ENCODE data around the gene PNMT.

PNMT gene

DNA sequence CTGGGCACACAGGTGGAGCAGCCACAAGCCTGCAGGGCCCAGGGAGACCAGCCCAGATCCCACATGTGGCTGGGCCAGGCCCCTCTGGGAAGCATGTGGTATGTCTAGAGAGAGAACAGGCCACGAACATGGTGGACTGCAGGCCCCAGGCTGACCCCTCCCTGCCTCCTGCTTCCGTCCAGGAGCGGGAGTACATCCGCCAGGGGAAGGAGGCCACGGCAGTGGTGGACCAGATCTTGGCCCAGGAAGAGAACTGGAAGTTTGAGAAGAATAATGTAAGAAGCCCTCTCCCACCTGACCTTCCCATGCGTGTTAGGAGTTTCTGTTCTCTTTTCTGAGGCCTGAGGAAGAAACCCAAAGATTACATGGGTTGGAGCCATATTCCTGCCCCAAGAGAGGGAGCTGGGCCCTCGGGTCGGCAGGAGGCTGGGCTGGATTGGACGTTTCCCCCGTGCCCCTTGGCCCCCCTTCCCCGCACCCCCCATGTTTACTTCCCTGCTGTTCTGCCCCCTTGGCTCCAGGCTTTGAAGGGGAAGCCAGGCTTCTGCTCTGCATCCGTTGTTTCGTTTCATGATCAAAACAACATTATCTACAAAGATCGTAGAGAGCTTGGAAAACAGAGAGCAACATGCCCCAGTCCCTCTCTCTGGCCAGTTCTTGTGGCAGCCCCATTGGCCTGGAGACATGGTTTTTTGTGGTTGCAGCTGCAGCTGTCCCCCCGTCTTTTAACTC is 8.8 kb upstream of the PNMT start:
- TF ChIP-seq CTCF (IDR thresholded peaks at IDR 0.05; ENCODE audit: extremely low read depth, missing control alignments), result no peak
- no peak for DNase-seq (ENCODE audit: low spot score)

GRCh38 chr17:39660011-39660360 is 8.3 kb upstream of the PNMT start:
- no peak for TF ChIP-seq CTCF (IDR thresholded peaks at IDR 0.05; ENCODE audit: extremely low read depth, missing control alignments)
- DNase-seq (ENCODE audit: low spot score), result no peak

- no peak for TF ChIP-seq CTCF (IDR thresholded peaks at IDR 0.05; ENCODE audit: extremely low read depth, missing control alignments)
- no peak for DNase-seq (ENCODE audit: low spot score)
Observed at GRCh38 chr17:39660397-39661385, 7.6 kb upstream of the PNMT start.

DNA sequence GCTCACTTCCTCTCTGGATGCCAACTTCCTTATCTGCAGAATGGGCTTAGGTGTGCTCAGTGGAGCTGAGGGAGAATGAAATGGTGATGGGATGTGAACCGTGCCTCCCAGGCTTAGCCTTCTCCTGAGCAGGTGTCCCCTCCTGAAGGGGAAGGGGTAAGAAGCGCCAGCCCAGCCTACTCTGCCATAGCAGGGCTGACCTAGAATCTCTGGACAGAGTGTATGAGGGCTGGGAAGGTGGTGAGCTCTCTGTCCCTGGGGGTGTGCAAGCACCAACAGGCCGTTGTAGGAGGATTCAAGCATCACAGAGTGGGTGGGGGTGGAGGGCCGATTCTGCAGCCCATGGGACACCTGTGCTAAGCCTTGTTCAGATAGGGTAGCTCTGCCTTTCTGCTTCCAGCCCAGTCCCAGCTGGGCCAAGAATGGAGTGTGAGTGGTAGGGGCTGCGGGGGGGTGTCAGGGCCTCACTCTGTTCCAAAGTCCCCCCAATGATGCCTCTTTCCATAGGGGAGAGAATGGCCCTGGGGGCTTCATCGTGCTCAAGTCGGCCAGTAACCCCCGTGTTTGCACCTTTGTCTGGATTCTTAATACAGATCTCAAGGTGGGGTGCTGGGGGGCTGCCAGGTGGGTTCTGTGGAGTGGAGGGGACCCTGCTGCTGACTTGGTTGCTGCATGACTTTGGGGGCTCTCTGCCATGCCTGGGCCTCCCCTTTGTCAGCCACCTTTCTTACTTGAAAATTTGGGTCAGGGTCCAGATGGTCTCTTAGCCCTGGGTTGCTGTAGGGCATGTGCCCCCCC is 6.3 kb upstream of the PNMT start:
- DNase-seq (ENCODE audit: low spot score), result no peak
- TF ChIP-seq CTCF (IDR thresholded peaks at IDR 0.05; ENCODE audit: extremely low read depth, missing control alignments), result no peak

GRCh38 chr17:39662551-39663339 is 5.5 kb upstream of the PNMT start:
- no peak for DNase-seq (ENCODE audit: low spot score)
- TF ChIP-seq CTCF (IDR thresholded peaks at IDR 0.05; ENCODE audit: extremely low read depth, missing control alignments), result no peak

- no peak for TF ChIP-seq CTCF (IDR thresholded peaks at IDR 0.05; ENCODE audit: extremely low read depth, missing control alignments)
- DNase-seq (ENCODE audit: low spot score), result no peak
Observed at GRCh38 chr17:39663340-39663687, 4.9 kb upstream of the PNMT start.
